Activated CD8-positive, alpha-beta T cell treated with anti-CD3 and anti-CD28 coated beads for 36 hours (primary cell): ENCODE measurements around the gene AGXT. TPM values are rescaled to one million over a fixed set of nuclear protein-coding genes. Genes with fewer than 3 reads are reported as not detected.

Source experiments
- ATAC-seq: fragments of 200-7000 bp; cut with Tn5 transposase; one replicate; pipeline ENCODE4 v1.10.0; 2021; ENCODE audit warnings: mild to moderate bottlenecking, moderate library complexity
- CTCF ChIA-PET: fragments of 350-600 bp; sonication (Branson Sonifier 250); formaldehyde crosslinking; loops from one replicate; lab custom pipeline; 2021; ENCODE audit warnings: antibody characterized with exemption; lab: Charles Lee
- POLR2A ChIA-PET: fragments of 350-600 bp; sonication (Branson Sonifier 250); formaldehyde crosslinking; loops from one replicate; lab custom pipeline; 2021; ENCODE audit warnings: antibody characterized with exemption; lab: Charles Lee
- DNase-seq: peaks from one replicate; pipeline ENCODE4 v3.0.0-alpha.2; 2020
- H3K27ac Mint-ChIP-seq: one replicate; pipeline ENCODE4 v1.8.0; 2021; ENCODE audit warnings: mild to moderate bottlenecking, mixed read lengths
- H3K27me3 Mint-ChIP-seq: one replicate; pipeline ENCODE4 v1.8.0; 2021; ENCODE audit warnings: mixed read lengths
- H3K36me3 Mint-ChIP-seq: one replicate; pipeline ENCODE4 v1.8.0; 2021; ENCODE audit warnings: low read depth, mixed read lengths
- H3K4me1 Mint-ChIP-seq: one replicate; pipeline ENCODE4 v1.8.0; 2021; ENCODE audit warnings: low read depth, mixed read lengths
- H3K4me3 Mint-ChIP-seq: one replicate; pipeline ENCODE4 v1.8.0; 2021; ENCODE audit warnings: mild to moderate bottlenecking, moderate library complexity, mixed read lengths
- H3K9me3 Mint-ChIP-seq: one replicate; pipeline ENCODE4 v1.8.0; 2021; ENCODE audit warnings: mixed read lengths
- intact Hi-C: fragments of 100-400 bp; cut with micrococcal nuclease; formaldehyde crosslinking; loops from one replicate; pipeline ENCODE4 v1.10.0; 2022
- total RNA-seq, 2 experiments: library from RNA; stranded (reverse); gene quantifications; one replicate each; pipeline ENCODE4 v1.2.3, GENCODE V29; 2021
- TF ChIP-seq, protein P1 (sequence below): fragments of 200-600 bp; IDR thresholded peaks from one replicate; pipeline ENCODE4 v1.8.0; 2022; ENCODE audit warnings: antibody characterized with exemption, mild to moderate bottlenecking

The AGXT gene
- total RNA-seq, 2 experiments from 2014 or later: not detected

GRCh38 chr2:240858321-240858720 is 10.3 kb upstream of the AGXT start:
- intact Hi-C loops: no loop called here
- ChIA-PET CTCF (no interaction called here), POLR2A (no interaction called here)
- no peak overlapping the region for H3K4me3 Mint-ChIP-seq
- H3K36me3 Mint-ChIP-seq: no peaks in the 10 kb centered on the region
- H3K27me3 Mint-ChIP-seq: no peaks in the 10 kb centered on the region
- ATAC-seq: no peak
- TF ChIP-seq, protein P1, sequence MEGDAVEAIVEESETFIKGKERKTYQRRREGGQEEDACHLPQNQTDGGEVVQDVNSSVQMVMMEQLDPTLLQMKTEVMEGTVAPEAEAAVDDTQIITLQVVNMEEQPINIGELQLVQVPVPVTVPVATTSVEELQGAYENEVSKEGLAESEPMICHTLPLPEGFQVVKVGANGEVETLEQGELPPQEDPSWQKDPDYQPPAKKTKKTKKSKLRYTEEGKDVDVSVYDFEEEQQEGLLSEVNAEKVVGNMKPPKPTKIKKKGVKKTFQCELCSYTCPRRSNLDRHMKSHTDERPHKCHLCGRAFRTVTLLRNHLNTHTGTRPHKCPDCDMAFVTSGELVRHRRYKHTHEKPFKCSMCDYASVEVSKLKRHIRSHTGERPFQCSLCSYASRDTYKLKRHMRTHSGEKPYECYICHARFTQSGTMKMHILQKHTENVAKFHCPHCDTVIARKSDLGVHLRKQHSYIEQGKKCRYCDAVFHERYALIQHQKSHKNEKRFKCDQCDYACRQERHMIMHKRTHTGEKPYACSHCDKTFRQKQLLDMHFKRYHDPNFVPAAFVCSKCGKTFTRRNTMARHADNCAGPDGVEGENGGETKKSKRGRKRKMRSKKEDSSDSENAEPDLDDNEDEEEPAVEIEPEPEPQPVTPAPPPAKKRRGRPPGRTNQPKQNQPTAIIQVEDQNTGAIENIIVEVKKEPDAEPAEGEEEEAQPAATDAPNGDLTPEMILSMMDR: no peak
- no peak overlapping the region for H3K27ac Mint-ChIP-seq
- no peak for DNase-seq
- peaks cover 5% of the 10 kb centered on the region for H3K9me3 Mint-ChIP-seq
- no peaks in the 10 kb centered on the region for H3K4me1 Mint-ChIP-seq

- TF ChIP-seq, protein P1: no peak
- no peak for ATAC-seq
- ChIA-PET CTCF (no interaction called here), POLR2A (no interaction called here)
- intact Hi-C loops: no loop called here
- DNase-seq: no peak
- no peak overlapping the region for H3K4me3 Mint-ChIP-seq
- peaks cover 5% of the 10 kb centered on the region for H3K9me3 Mint-ChIP-seq
- H3K36me3 Mint-ChIP-seq: no peaks in the 10 kb centered on the region
- no peak overlapping the region for H3K27ac Mint-ChIP-seq
- no peaks in the 10 kb centered on the region for H3K27me3 Mint-ChIP-seq
- H3K4me1 Mint-ChIP-seq: no peaks in the 10 kb centered on the region
These were observed 9.8 kb upstream of the AGXT start for GRCh38 chr2:240858871-240859270.

- TF ChIP-seq, protein P1: no peak
- POLR2A ChIA-PET: no interaction called here
- intact Hi-C loops: loop anchor here (5.0 kb wide), 1 partner anchor 211 kb away; no protein-coding TSS in a partner anchor
- Mint-ChIP-seq H3K4me3 (no peak overlapping the region), H3K27me3 (peaks cover 4% of the 10 kb centered on the region), H3K9me3 (no peaks in the 10 kb centered on the region), H3K27ac (no peak overlapping the region), H3K4me1 (no peaks in the 10 kb centered on the region), H3K36me3 (no peaks in the 10 kb centered on the region)
- CTCF ChIA-PET: interaction anchor here (1.8 to 3.7 kb wide), 3 partner anchors 10 to 53 kb away, joined by 6 to 23 read pairs (median 9); no protein-coding TSS in a partner anchor
- no peak for ATAC-seq
- DNase-seq: no peak
These were observed 7.1 kb upstream of the AGXT start for GRCh38 chr2:240861547-240861946.

DNA sequence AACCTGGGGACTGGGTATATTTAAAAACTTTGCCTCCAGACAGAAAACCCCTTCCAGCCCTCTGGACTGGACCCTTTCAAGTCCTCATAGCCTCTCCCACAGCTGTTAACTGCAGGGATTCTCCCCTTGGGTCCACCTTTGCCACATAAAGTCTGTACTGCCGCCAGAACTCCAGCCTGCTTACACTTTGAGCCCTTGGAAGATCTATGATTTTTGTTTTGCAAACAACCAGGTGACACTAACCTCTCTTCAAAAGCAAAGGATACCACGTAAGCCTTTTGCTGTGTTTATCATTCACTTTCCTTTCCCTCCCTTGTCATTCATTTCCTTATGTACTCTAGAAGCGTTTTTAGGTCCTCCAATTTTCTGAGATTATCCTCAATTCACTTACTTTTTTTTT is 4.1 kb upstream of the AGXT start:
- Mint-ChIP-seq H3K9me3 (no peaks in the 10 kb centered on the region), H3K4me3 (no peak overlapping the region), H3K27ac (no peak overlapping the region), H3K27me3 (peaks cover 4% of the 10 kb centered on the region), H3K36me3 (no peaks in the 10 kb centered on the region), H3K4me1 (no peaks in the 10 kb centered on the region)
- CTCF ChIA-PET: no interaction called here
- intact Hi-C loops: loop anchor here (5.0 kb wide), 1 partner anchor 208 kb away; no protein-coding TSS in a partner anchor
- no peak for DNase-seq
- TF ChIP-seq, protein P1: no peak
- no peak for ATAC-seq
- POLR2A ChIA-PET: interaction anchor here (1.2 kb wide), 1 partner anchor 34 kb away, joined by 3 read pairs; no protein-coding TSS in a partner anchor

DNA sequence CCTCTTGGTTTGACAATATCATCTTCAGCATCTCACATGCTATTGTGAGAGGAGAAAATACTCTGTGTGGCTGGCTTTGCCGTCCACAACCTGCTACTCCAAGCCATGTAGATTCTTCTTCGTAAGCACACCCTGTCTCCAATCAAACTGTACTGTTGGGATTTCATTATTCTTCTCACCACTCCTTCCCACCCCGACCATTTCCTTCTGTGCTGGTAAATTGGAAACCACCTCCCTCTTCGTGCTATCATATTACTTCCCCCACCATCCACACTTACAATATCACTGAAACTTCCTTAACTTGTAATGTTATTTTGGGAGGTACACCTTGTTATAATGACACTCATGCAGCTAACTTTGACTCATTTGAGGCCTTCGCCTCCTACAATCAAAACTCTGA is 3.2 kb upstream of the AGXT start:
- no peak for ATAC-seq
- H3K9me3 Mint-ChIP-seq: no peaks in the 10 kb centered on the region
- DNase-seq: no peak
- CTCF ChIA-PET: no interaction called here
- H3K27ac Mint-ChIP-seq: no peak overlapping the region
- no peak overlapping the region for H3K4me3 Mint-ChIP-seq
- TF ChIP-seq, protein P1: no peak
- peaks cover 4% of the 10 kb centered on the region for H3K27me3 Mint-ChIP-seq
- H3K4me1 Mint-ChIP-seq: no peaks in the 10 kb centered on the region
- H3K36me3 Mint-ChIP-seq: no peaks in the 10 kb centered on the region
- intact Hi-C loops: no loop called here
- POLR2A ChIA-PET: no interaction called here
